Brain microvascular endothelial cell (primary cell): ENCODE data around the gene SNX32.
A peak's percentile ranks its signal among the peaks of the same experiment; 100 is the strongest.

ENCODE experiments used
- DNase-seq: peaks from one replicate; pipeline ENCODE4 v3.0.0-alpha.2; 2020
- H3K27ac ChIP-seq: fragments of 250-450 bp; sonication (Bioruptor Pico); 2 replicates; pipeline ENCODE4 v1.5.1; 2020; ENCODE audit warnings: mild to moderate bottlenecking, moderate library complexity
- H3K27me3 ChIP-seq: fragments of 250-450 bp; sonication (Bioruptor Pico); replicated peaks from 2 replicates; pipeline ENCODE4 v1.5.1; 2020; ENCODE audit warnings: mild to moderate bottlenecking
- H3K36me3 ChIP-seq: fragments of 250-450 bp; sonication (Bioruptor Pico); replicated peaks from 2 replicates; pipeline ENCODE4 v1.5.1; 2020; ENCODE audit warnings: mild to moderate bottlenecking
- H3K4me3 ChIP-seq: 2 replicates; pipeline ENCODE4 v1.5.1; 2011; ENCODE audit warnings: low read depth, mild to moderate bottlenecking, control low read depth, low read length, moderate library complexity
- in situ Hi-C: cut with HindIII; loops from 2 replicates; pipeline ENCODE4 v1.10.0; 2017; ENCODE audit warnings: low sequenced_read_pairs, low pct_ligation_motif_present
- TF ChIP-seq, protein P1 (sequence below): IDR thresholded peaks from 2 replicates; pipeline ENCODE4 v1.5.1; 2011; ENCODE audit warnings: low read depth, mild to moderate bottlenecking, moderate library complexity, low read length, control low read depth, inconsistent platforms; ENCODE audit errors: missing control alignments

Gene SNX32

DNA sequence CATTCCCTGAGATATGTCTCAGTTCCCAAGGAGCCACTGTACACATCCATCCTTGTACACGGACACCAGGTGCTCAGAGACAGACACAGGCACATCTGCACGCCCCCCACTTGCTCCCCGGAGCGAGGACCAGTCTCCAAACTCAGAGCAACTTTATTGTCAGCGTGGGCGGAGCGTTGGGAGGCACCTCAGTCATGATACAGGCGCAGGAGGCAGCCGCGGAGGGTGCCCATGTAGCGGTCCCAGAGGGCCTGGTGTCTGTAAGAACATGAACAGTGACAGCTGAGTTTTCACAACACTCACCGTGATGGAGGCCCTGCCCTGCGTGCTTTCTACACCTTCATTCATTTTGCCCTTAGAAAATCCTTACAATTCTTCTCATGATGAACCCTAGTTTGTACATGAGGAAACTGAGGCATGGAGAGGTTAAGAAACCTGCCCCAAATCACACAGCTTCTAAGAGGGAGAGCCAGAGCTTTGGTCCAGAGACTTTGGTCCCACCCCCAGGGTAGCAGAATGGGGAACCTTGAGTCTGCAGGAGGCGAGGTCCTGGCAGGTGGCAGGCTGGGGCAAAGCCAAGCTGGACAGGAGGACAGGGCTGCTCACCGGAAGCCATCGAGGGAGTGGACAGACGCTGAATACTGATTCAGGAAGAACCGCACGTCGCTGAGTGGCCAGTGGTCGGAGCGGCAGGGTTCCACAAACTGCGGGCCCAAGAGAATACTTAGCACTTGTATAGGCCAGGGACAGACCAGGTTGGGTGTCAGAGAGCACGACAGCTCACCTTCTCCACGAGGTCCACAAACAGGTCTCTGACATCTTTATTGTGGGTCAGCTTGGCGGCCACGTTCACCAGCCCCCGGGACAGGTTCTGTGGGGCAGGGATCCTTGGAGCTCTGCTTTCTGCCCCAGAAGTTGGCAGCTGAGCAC, 50.3 kb downstream of the SNX32 start:
- Histone ChIP-seq H3K4me3 (no peak overlapping the region), H3K27me3 (no peaks in the 10 kb centered on the region), H3K27ac (no peak overlapping the region), H3K36me3 (peaks cover 42% of the 10 kb centered on the region)
- DNase-seq, result no peak
- TF ChIP-seq, protein P1, sequence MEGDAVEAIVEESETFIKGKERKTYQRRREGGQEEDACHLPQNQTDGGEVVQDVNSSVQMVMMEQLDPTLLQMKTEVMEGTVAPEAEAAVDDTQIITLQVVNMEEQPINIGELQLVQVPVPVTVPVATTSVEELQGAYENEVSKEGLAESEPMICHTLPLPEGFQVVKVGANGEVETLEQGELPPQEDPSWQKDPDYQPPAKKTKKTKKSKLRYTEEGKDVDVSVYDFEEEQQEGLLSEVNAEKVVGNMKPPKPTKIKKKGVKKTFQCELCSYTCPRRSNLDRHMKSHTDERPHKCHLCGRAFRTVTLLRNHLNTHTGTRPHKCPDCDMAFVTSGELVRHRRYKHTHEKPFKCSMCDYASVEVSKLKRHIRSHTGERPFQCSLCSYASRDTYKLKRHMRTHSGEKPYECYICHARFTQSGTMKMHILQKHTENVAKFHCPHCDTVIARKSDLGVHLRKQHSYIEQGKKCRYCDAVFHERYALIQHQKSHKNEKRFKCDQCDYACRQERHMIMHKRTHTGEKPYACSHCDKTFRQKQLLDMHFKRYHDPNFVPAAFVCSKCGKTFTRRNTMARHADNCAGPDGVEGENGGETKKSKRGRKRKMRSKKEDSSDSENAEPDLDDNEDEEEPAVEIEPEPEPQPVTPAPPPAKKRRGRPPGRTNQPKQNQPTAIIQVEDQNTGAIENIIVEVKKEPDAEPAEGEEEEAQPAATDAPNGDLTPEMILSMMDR, result no peak
- in situ Hi-C loops, result no loop called here

DNA sequence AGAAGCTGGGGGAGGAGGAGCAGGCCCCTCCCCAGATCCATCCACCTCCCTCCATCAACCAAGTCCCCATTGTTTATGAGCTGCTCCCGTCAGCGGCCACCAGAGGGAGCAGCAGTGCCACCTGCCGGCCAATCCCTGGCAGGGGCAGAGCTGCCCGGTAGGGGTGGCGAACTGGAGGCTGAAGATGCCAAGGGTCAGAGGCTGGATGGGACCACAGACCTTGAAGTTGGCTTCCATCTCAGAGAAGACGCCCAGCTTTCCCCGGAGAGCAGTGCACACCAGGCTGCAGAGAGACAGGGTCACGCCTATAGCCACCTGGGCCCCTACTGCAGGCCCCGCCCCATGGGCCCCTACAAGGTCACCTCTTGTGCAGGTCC, 50.9 kb downstream of the SNX32 start:
- no peak for DNase-seq
- Histone ChIP-seq H3K36me3 (peaks cover 42% of the 10 kb centered on the region), H3K4me3 (no peak overlapping the region), H3K27me3 (no peaks in the 10 kb centered on the region), H3K27ac (no peak overlapping the region)
- in situ Hi-C loops, result no loop called here
- TF ChIP-seq, protein P1, result peak; percentile 100

DNA sequence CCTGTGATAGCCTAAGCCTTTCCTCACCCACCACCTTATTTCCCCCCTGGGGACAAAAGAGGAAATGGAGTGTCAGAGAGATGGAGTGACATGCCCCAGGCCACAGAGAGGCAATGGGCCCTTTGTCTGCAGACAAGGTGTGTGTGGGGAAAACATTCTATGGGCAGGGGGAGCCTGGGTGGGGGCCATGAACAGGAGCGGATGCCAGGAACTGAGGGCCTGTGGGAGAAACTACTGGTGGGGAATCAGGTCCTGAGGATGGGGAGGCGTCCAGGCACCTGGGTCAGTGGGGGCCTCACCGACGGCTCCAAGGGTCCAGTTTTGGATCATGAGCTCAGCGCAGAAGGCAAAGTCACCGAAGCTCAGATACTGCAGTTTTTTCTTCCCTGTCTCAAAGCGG, 51.5 kb downstream of the SNX32 start:
- Histone ChIP-seq H3K36me3 (peaks cover 42% of the 10 kb centered on the region), H3K27me3 (no peaks in the 10 kb centered on the region), H3K27ac (no peak overlapping the region), H3K4me3 (no peak overlapping the region)
- no peak for DNase-seq
- in situ Hi-C loops, result no loop called here
- TF ChIP-seq, protein P1, result no peak

- TF ChIP-seq, protein P1, result no peak
- Histone ChIP-seq H3K27me3 (no peaks in the 10 kb centered on the region), H3K4me3 (no peak overlapping the region), H3K36me3 (peaks cover 42% of the 10 kb centered on the region), H3K27ac (no peak overlapping the region)
- in situ Hi-C loops, result no loop called here
- DNase-seq, result no peak
Observed at GRCh38 chr11:65885808-65886536, 52.2 kb downstream of the SNX32 start.

DNA sequence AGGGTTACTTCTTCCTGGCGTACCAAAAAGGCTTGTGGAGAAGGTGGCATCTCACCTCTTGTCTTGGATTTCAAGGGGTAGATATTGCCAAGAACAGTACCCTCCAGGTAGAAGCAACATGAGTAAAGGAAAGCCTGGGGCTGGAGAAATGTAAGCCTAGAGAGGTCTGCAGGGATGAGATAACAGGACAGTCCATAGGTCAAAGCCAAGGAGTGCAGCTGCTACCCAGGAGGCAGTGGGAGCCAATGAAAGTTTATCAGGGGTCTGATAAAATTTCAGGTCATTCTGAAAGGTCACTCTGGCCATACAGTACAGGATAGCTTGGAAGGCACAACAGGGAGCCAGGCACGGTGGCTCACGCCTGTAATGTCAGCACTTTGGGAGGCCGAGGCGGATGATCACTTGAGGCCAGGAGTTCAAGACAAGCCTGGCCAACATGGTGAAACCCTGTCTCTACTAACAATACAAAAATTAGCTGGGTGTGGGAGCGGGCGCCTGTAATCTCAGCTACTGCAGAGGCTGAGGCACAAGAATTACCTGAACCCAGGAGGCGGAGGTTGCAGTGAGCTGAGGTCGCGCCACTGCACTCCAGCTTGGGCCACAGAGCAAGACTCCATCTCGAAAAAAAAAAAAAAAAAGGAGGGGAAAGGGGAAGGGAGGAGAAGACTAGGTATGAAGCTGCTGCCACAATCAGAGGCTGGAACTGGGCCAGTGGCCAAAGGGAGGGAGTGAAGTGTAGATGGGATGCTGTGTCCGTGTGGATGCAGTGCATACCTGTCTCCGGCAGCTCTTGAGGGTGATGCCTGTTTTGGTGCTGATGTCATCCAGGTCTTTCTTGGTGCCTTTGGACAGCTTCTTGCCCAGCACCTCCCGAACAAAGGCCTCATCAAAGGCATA, 53.3 kb downstream of the SNX32 start:
- Histone ChIP-seq H3K4me3 (peak overlapping the region; percentile 86), H3K36me3 (peaks cover 46% of the 10 kb centered on the region), H3K27ac (no peak overlapping the region), H3K27me3 (no peaks in the 10 kb centered on the region)
- in situ Hi-C loops, result no loop called here
- no peak for DNase-seq
- TF ChIP-seq, protein P1, result no peak
